ENCODE data around the gene REV1. TPM values are rescaled to one million over a fixed set of nuclear protein-coding genes. Genes with fewer than 3 reads are reported as not detected.
A peak's percentile ranks its signal among the peaks of the same experiment; 100 is the strongest.
"Not testable (repeated sequence)": the region's sequence is repeated elsewhere in the genome, so short reads cannot be mapped to it uniquely, and the experiment has no call there.

REV1 gene
- total and polyA plus RNA-seq, 4 donors: 13.7 to 165 (median 34.5) TPM

DNA sequence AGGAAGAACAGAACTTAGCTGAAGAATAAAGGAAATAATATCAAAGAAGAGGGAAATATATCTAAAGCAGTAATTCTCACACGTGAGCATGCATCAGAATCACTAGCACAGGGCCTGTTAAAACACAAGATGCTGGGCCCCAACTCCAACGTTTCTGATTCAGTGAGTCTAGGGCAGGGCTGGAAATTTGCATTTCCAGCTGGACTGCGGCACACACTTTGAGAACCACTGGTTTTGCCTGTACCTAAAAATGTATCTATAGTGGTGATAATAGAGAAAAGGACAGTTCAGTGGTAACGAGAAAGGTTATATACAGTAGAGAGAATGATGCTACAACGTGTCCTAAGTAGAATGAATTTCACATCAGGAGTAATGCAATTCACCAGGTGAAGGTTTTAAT is 11.2 kb downstream of the REV1 start:
- H3K36me3 ChIP-seq (ENCODE audit: control insufficient read depth in 4 of 4, insufficient read depth in 4 of 4, low read length in 4 of 4): peaks cover 0 to 1% (median 0%) of the 10 kb centered on the region in 4 donors
- no peaks in the 10 kb centered on the region for H3K27me3 ChIP-seq (ENCODE audit: control insufficient read depth in 3 of 3, insufficient read depth in 3 of 3, low read length in 2 of 3)
- H3K4me3 ChIP-seq: no peak overlapping the region
- H3K4me1 ChIP-seq (ENCODE audit: control insufficient read depth in 5 of 5, insufficient read depth in 5 of 5, low read length in 5 of 5): peaks cover 0 to 26% (median 0%) of the 10 kb centered on the region in 5 donors
- H3K27ac ChIP-seq (ENCODE audit: low read depth in 1 of 2, low read length in 1 of 2): no peak overlapping the region
- ATAC-seq (ENCODE audit: insufficient read depth, low FRiP score) (no peak), DNase-seq (no peak)
- H3K9me3 ChIP-seq (ENCODE audit: control insufficient read depth in 4 of 4, insufficient read depth in 3 of 4, low read length in 3 of 4): no peaks in the 10 kb centered on the region
- TF ChIP-seq, protein P1, sequence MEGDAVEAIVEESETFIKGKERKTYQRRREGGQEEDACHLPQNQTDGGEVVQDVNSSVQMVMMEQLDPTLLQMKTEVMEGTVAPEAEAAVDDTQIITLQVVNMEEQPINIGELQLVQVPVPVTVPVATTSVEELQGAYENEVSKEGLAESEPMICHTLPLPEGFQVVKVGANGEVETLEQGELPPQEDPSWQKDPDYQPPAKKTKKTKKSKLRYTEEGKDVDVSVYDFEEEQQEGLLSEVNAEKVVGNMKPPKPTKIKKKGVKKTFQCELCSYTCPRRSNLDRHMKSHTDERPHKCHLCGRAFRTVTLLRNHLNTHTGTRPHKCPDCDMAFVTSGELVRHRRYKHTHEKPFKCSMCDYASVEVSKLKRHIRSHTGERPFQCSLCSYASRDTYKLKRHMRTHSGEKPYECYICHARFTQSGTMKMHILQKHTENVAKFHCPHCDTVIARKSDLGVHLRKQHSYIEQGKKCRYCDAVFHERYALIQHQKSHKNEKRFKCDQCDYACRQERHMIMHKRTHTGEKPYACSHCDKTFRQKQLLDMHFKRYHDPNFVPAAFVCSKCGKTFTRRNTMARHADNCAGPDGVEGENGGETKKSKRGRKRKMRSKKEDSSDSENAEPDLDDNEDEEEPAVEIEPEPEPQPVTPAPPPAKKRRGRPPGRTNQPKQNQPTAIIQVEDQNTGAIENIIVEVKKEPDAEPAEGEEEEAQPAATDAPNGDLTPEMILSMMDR (IDR thresholded peaks at IDR 0.05; ENCODE audit: control extremely low read depth, extremely low read depth): no peak
- WGBS, 2 donors: 66 to 75% methylated on average over 5 of the region's 5 CpGs
- H3K9ac ChIP-seq (ENCODE audit: insufficient read depth in 1 of 2, low read length in 2 of 2): peak overlapping the region in 1 of 2 donors; percentile 6

DNA sequence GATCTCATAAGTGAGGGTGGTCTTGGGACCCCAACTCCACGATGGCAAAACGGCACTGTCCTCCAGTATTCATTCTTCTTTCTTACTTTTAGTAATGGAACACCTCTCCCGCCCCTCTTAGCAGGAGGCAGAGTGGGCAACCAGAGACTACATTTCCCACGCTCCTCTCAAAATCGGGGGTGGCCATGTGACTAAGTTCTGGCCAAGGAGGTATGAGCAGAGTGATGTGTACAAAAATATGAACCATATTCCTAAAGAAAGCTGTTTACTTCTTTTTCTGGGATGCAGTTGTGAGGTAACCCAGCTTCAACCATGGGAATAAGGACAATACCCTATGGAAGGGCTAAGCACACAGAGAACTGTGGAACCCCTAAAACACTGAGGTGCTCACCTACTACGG is 12.8 kb downstream of the REV1 start:
- TF ChIP-seq, protein P1 (IDR thresholded peaks at IDR 0.05; ENCODE audit: control extremely low read depth, extremely low read depth): no peak
- Histone ChIP-seq H3K27me3 (ENCODE audit: control insufficient read depth in 3 of 3, insufficient read depth in 3 of 3, low read length in 2 of 3) (no peaks in the 10 kb centered on the region), H3K36me3 (ENCODE audit: control insufficient read depth in 4 of 4, insufficient read depth in 4 of 4, low read length in 4 of 4) (peaks cover 0 to 1% (median 0%) of the 10 kb centered on the region in 4 donors), H3K27ac (ENCODE audit: low read depth in 1 of 2, low read length in 1 of 2) (no peak overlapping the region), H3K9ac (ENCODE audit: insufficient read depth in 1 of 2, low read length in 2 of 2) (no peak overlapping the region), H3K4me1 (ENCODE audit: control insufficient read depth in 5 of 5, insufficient read depth in 5 of 5, low read length in 5 of 5) (peaks cover 0 to 21% (median 0%) of the 10 kb centered on the region in 5 donors), H3K9me3 (ENCODE audit: control insufficient read depth in 4 of 4, insufficient read depth in 3 of 4, low read length in 3 of 4) (no peaks in the 10 kb centered on the region), H3K4me3 (no peak overlapping the region)
- no peak for ATAC-seq (ENCODE audit: insufficient read depth, low FRiP score)
- 97 to 98% methylated on average over 6 of the region's 6 CpGs for WGBS, 2 donors
- DNase-seq: no peak

DNA sequence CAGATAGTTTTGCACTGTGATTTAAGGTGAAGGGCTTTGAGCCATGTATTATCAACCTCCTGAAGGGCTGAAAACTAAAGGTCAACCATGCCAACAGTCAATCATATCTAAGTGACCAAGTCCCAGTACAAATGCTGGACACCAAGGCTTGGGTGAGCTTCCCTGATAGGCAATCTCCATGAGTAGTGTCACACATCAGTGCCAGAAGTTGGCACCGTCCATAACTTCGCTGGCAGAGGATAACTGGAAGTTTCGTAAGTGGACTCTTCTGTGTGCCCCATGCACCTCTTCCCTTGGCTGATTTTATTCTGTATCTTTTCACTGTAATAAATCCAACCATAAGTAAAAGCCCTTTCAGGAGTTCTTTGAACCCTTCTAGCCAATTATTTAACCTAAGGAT is 13.2 kb downstream of the REV1 start:
- TF ChIP-seq, protein P1 (IDR thresholded peaks at IDR 0.05; ENCODE audit: control extremely low read depth, extremely low read depth): no peak
- Histone ChIP-seq H3K4me3 (no peak overlapping the region), H3K27ac (ENCODE audit: low read depth in 1 of 2, low read length in 1 of 2) (peak overlapping the region in 1 of 2 donors; percentile 9), H3K27me3 (ENCODE audit: control insufficient read depth in 3 of 3, insufficient read depth in 3 of 3, low read length in 2 of 3) (no peaks in the 10 kb centered on the region), H3K9me3 (ENCODE audit: control insufficient read depth in 4 of 4, insufficient read depth in 3 of 4, low read length in 3 of 4) (no peaks in the 10 kb centered on the region), H3K36me3 (ENCODE audit: control insufficient read depth in 4 of 4, insufficient read depth in 4 of 4, low read length in 4 of 4) (peaks cover 0 to 1% (median 0%) of the 10 kb centered on the region in 4 donors), H3K9ac (ENCODE audit: insufficient read depth in 1 of 2, low read length in 2 of 2) (no peak overlapping the region), H3K4me1 (ENCODE audit: control insufficient read depth in 5 of 5, insufficient read depth in 5 of 5, low read length in 5 of 5) (peaks cover 0 to 17% (median 0%) of the 10 kb centered on the region in 5 donors)
- no peak for ATAC-seq (ENCODE audit: insufficient read depth, low FRiP score)
- no peak for DNase-seq
- WGBS, 2 donors: 61 to 91% methylated on average over 3 of the region's 3 CpGs

DNA sequence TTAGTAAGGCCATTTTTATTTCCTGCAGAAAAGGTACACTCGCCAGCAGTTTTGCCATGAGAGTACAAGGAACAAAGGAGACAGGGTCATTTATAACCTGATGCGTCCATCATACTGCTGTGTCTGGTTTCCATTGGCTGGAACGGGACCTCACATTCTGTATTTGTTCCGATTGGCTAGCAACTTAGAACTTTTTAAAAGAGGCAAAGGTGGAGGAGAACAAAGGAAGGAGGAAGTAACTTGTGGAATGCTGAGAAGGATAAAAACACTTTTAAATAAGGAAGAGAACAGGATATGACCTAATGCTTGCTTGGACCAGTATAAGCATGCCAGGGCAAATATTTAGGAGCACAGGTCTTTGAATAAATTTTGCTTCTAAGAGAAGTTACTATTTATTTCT is 14.7 kb downstream of the REV1 start:
- DNase-seq; H3K27me3 ChIP-seq (ENCODE audit: control insufficient read depth in 3 of 3, insufficient read depth in 3 of 3, low read length in 2 of 3); H3K9ac ChIP-seq (ENCODE audit: insufficient read depth in 1 of 2, low read length in 2 of 2); H3K4me3 ChIP-seq; ATAC-seq (ENCODE audit: insufficient read depth, low FRiP score); H3K9me3 ChIP-seq (ENCODE audit: control insufficient read depth in 4 of 4, insufficient read depth in 3 of 4, low read length in 3 of 4); H3K36me3 ChIP-seq (ENCODE audit: control insufficient read depth in 4 of 4, insufficient read depth in 4 of 4, low read length in 4 of 4): not testable (repeated sequence)
- peaks cover 0 to 15% (median 0%) of the 10 kb centered on the region in 5 donors for H3K4me1 ChIP-seq (ENCODE audit: control insufficient read depth in 5 of 5, insufficient read depth in 5 of 5, low read length in 5 of 5)
- H3K27ac ChIP-seq (ENCODE audit: low read depth in 1 of 2, low read length in 1 of 2): peak overlapping the region in 1 of 2 donors; percentile 3
- 67 to 78% methylated on average over 4 of the region's 4 CpGs for WGBS, 2 donors

Data from lung (tissue), 12 donors.